HepG2 (cell line): Measurements from ENCODE around the gene OARD1. TPM values are rescaled to one million over a fixed set of nuclear protein-coding genes. Genes with fewer than 3 reads are reported as not detected.

Experiments used
- ATAC-seq: fragments of 200-7000 bp; cut with Tn5 transposase; 3 replicates; pipeline ENCODE4 v1.9.1; 2020; ENCODE audit warnings: mild to moderate bottlenecking, moderate library complexity
- BruUV-seq: library from RNA; stranded (reverse); fragments of 400-500 nt; replicated peaks from 2 replicates; lab custom pipeline; 2021; lab: Mats Ljungman, UMichigan
- CTCF ChIA-PET: fragments of 300-600 bp; formaldehyde crosslinking; extraction: SDS; loops from one replicate; lab custom pipeline; 2021; ENCODE audit warnings: low total read pairs, inconsistent platforms, low intra/inter-chr PET ratio; lab: Yijun Ruan, JAX
- POLR2A ChIA-PET: fragments of 350-600 bp; sonication (Branson Sonifier 250); formaldehyde crosslinking; loops from one replicate; lab custom pipeline; 2020; ENCODE audit warnings: antibody characterized with exemption, inconsistent platforms; lab: Yijun Ruan, JAX
- DNase-seq: peaks from one replicate; pipeline ENCODE4 v3.0.0-alpha.2; 2015; ENCODE audit warnings: low spot score
- FAIRE-seq: peaks from 3 replicates; lab custom pipeline; 2011; peaks lifted over from hg19 to GRCh38; lab: Jason Lieb, UNC
- H2AFZ ChIP-seq: one replicate; pipeline ENCODE4 v1.6.1; 2011; ENCODE audit warnings: low read length, inconsistent platforms
- H3K27ac ChIP-seq: fragments of 300-600 bp; 3 replicates; pipeline ENCODE4 v1.8.0; 2011; ENCODE audit warnings: mixed run types, mild to moderate bottlenecking, mixed read lengths, low read length, inconsistent platforms; ENCODE audit not compliant: insufficient read depth; ENCODE audit errors: extremely low read length
- H3K27me3 ChIP-seq, 2 experiments: fragments of 200-600 bp in 1 of 2; 2 replicates in 1 of 2; 3 replicates in 1 of 2; pipeline versions ENCODE4 v1.6.0 to v1.8.0; 2011; ENCODE audit warnings: low read length in 2 of 2, mild to moderate bottlenecking in 2 of 2, moderate library complexity in 2 of 2, inconsistent platforms in 1 of 2; ENCODE audit not compliant: insufficient read depth in 2 of 2, control insufficient read depth in 1 of 2
- H3K36me3 ChIP-seq, 2 experiments: fragments of 200-600 bp in 1 of 2; replicated peaks in 1 of 2; 2 replicates in 1 of 2; 3 replicates in 1 of 2; pipeline versions ENCODE4 v1.5.1 to v1.8.0; 2011; ENCODE audit warnings: low read length in 2 of 2, inconsistent platforms in 1 of 2; ENCODE audit not compliant: insufficient read depth in 2 of 2, control insufficient read depth in 1 of 2
- H3K4me1 ChIP-seq: 2 replicates; pipeline ENCODE4 v1.5.1; 2012; ENCODE audit warnings: low read length, inconsistent platforms; ENCODE audit not compliant: insufficient read depth
- H3K4me2 ChIP-seq: 2 replicates; pipeline ENCODE4 v1.6.0; 2011; ENCODE audit warnings: low read depth, low read length, inconsistent platforms
- H3K4me3 ChIP-seq, 3 experiments: fragments of 200-600 bp in 1 of 3; sonication (generic), shearing (Covaris generic) in 1 of 3; replicated peaks in 1 of 3; 2 replicates each; pipeline ENCODE4 v1.5.1; 2011 to 2016; ENCODE audit warnings: low read length in 3 of 3, inconsistent platforms in 2 of 3, low read depth in 2 of 3, mild to moderate bottlenecking in 2 of 3, control low read depth in 1 of 3, mixed read lengths in 1 of 3; ENCODE audit not compliant: insufficient read depth in 1 of 3
- H3K79me2 ChIP-seq: one replicate; pipeline ENCODE4 v1.6.1; 2011; ENCODE audit warnings: low read length, inconsistent platforms; ENCODE audit not compliant: insufficient read depth
- H3K9ac ChIP-seq: 2 replicates; pipeline ENCODE4 v1.6.0; 2011; ENCODE audit warnings: mild to moderate bottlenecking, low read depth, low read length, inconsistent platforms; ENCODE audit not compliant: insufficient read depth
- H3K9me3 ChIP-seq: 2 replicates; pipeline ENCODE4 v1.5.1; 2012; ENCODE audit warnings: mild to moderate bottlenecking, low read length
- H4K20me1 ChIP-seq: 2 replicates; pipeline ENCODE4 v1.6.0; 2011; ENCODE audit warnings: inconsistent platforms, mild to moderate bottlenecking, low read length, moderate library complexity; ENCODE audit not compliant: insufficient read depth
- CENPT ChIP-seq: sonication (generic); formaldehyde crosslinking; IDR thresholded peaks from 2 replicates; pipeline ENCODE4 v1.8.0; 2022; ENCODE audit warnings: low read depth, mild to moderate bottlenecking, moderate library complexity, missing genetic modification reagents
- E2F2 ChIP-seq: sonication (generic); formaldehyde crosslinking; IDR thresholded peaks from 2 replicates; pipeline ENCODE4 v1.4.0; 2020; ENCODE audit warnings: missing genetic modification reagents, borderline replicate concordance
- HCFC1 ChIP-seq: fragments of 150-350 bp; IDR thresholded peaks from 2 replicates; pipeline ENCODE4 v1.6.1; 2014; ENCODE audit warnings: low read depth, low read length
- KAT2B ChIP-seq: fragments of 150-350 bp; IDR thresholded peaks from 2 replicates; pipeline ENCODE4 v1.6.1; 2014; ENCODE audit warnings: low read depth, low read length, borderline replicate concordance
- KLF6 ChIP-seq: IDR thresholded peaks from 2 replicates; pipeline ENCODE4 v1.8.0; 2016; ENCODE audit warnings: missing biosample characterization, missing genetic modification reagents
- MBD4 ChIP-seq: IDR thresholded peaks from 2 replicates; pipeline ENCODE4 v1.6.1; 2012; ENCODE audit warnings: low read length, inconsistent platforms, borderline replicate concordance
- NAIF1 ChIP-seq: sonication (generic); formaldehyde crosslinking; IDR thresholded peaks from 2 replicates; pipeline ENCODE4 v1.5.0; 2020; ENCODE audit warnings: mild to moderate bottlenecking, missing genetic modification reagents, borderline replicate concordance
- SOX5 ChIP-seq: IDR thresholded peaks from 2 replicates; pipeline ENCODE4 v1.6.1; 2016; ENCODE audit warnings: borderline replicate concordance
- TAF1 ChIP-seq: sonication (generic); formaldehyde crosslinking; IDR thresholded peaks from 2 replicates; pipeline ENCODE4 v1.4.0; 2020; ENCODE audit warnings: missing genetic modification reagents
- TP53 ChIP-seq: sonication (generic); formaldehyde crosslinking; conservative IDR thresholded peaks from 2 replicates; pipeline ENCODE4 v1.4.0; 2020; ENCODE audit warnings: missing genetic modification reagents
- ZFYVE20 ChIP-seq: sonication (generic); formaldehyde crosslinking; IDR thresholded peaks from 2 replicates; pipeline ENCODE4 v1.8.0; 2023; ENCODE audit warnings: low read depth, mild to moderate bottlenecking, moderate library complexity, missing genetic modification reagents, borderline replicate concordance
- ZNF207 ChIP-seq: fragments of 450-650 bp; IDR thresholded peaks from 2 replicates; pipeline ENCODE4 v1.6.1; 2016; ENCODE audit warnings: antibody characterized with exemption, borderline replicate concordance
- ZNF749 ChIP-seq: sonication (generic); formaldehyde crosslinking; IDR thresholded peaks from 2 replicates; pipeline ENCODE4 v1.8.0; 2022; ENCODE audit warnings: mild to moderate bottlenecking, missing genetic modification reagents, moderate library complexity, borderline replicate concordance
- ZSCAN21 ChIP-seq: sonication (generic); formaldehyde crosslinking; IDR thresholded peaks from 2 replicates; pipeline ENCODE4 v1.8.0; 2022; ENCODE audit warnings: mild to moderate bottlenecking, missing genetic modification reagents, moderate library complexity, borderline replicate concordance
- WGBS: methylation state at CpG from one replicate; pipeline ENCODE4 v1.1.6; 2017; ENCODE audit warnings: low lambda C conversion rate; 5-methylcytosine and 5-hydroxymethylcytosine counted together
- in situ Hi-C: cut with HindIII; loops from 2 replicates; pipeline ENCODE4 v1.10.0; 2017; ENCODE audit warnings: low pct_unique_long_range_greater_than_20kb; ENCODE audit not compliant: extremely low pct_ligation_motif_present
- intact Hi-C: fragments of 100-400 bp; cut with micrococcal nuclease; formaldehyde crosslinking; loops from one replicate; pipeline ENCODE4 v1.10.0; 2022; ENCODE audit not compliant: unreplicated experiment
- polyA plus RNA-seq, 8 experiments: library from polyadenylated mRNA; depleted of rRNA in 3 of 8; stranded (reverse) in 7 of 8; unstranded in 1 of 8; fragments of >200 nt; fragmentation: Illumina TruSeq in 4 of 8; extraction: Trizol in 4 of 8; gene quantifications; 2 replicates each; pipeline versions ENCODE4 v1.2.1 to v1.2.3, GENCODE V29; 2011 to 2016; ENCODE audit warnings: low read depth in 4 of 8, missing spikeins in 1 of 8, mixed read lengths in 1 of 8; ENCODE audit not compliant: insufficient read depth in 1 of 8
- total RNA-seq, 5 experiments: library from RNA; depleted of rRNA; stranded (reverse); fragments of >200 nt; fragmentation: Illumina TruSeq; extraction: Trizol; gene quantifications; 2 replicates each; pipeline ENCODE4 v1.2.3, GENCODE V29; 2016; ENCODE audit warnings: low read depth in 1 of 5
- TF ChIP-seq, protein P1 (sequence below): sonication (generic); formaldehyde crosslinking; IDR thresholded peaks from 2 replicates; pipeline ENCODE4 v1.5.0; 2020; ENCODE audit warnings: missing genetic modification reagents
- TF ChIP-seq, protein P2 (sequence below): sonication (generic); formaldehyde crosslinking; IDR thresholded peaks from 2 replicates; pipeline ENCODE4 v1.5.1; 2020; ENCODE audit warnings: missing genetic modification reagents, mild to moderate bottlenecking, borderline replicate concordance
- TF ChIP-seq, protein P3 (sequence below): sonication (generic); formaldehyde crosslinking; IDR thresholded peaks from 2 replicates; pipeline ENCODE4 v1.9.0; 2021; ENCODE audit warnings: missing genetic modification reagents, borderline replicate concordance

Gene OARD1
- total and polyA plus RNA-seq, 2 of the 13 experiments (the other 11 are each of a cell fraction or from before 2014, with no cell fraction given): 18.4 to 49.0 TPM

- peak overlapping the region; percentile 73 for H3K9ac ChIP-seq
- BruUV-seq: TSS peak; percentile 72
- H3K9me3 ChIP-seq: no peaks in the 10 kb centered on the region
- peak overlapping the region; percentile 23 to 64 (median 33); a peak in 4 of 6 replicates for H3K4me3 ChIP-seq
- no peaks in the 10 kb centered on the region for H3K27me3 ChIP-seq
- no peak overlapping the region for H2AFZ ChIP-seq
- FAIRE-seq: peak; percentile 96
- ATAC-seq: peak; percentile 95
- peak overlapping the region; percentile 79 for H3K4me2 ChIP-seq
- H3K79me2 ChIP-seq: no peaks in the 10 kb centered on the region
- ChIA-PET POLR2A (interaction anchor here (0.8 to 4.2 kb wide), 17 partner anchors 10 to 479 kb away, joined by 3 to 59 read pairs (median 10); partner anchors contain the start of genes APOBEC2, NFYA and OARD1), CTCF (interaction anchor here (1.3 to 3.3 kb wide), 3 partner anchors 25 to 145 kb away, joined by 4 to 25 read pairs (median 4); no protein-coding TSS in a partner anchor)
- peak; percentile 98 for DNase-seq
- peak overlapping the region; percentile 94 for H3K27ac ChIP-seq
- in situ Hi-C loops (loop anchor here (25.0 kb wide), 1 partner anchor 703 kb away; no protein-coding TSS in a partner anchor), intact Hi-C loops (loop anchor here (1.0 to 5.0 kb wide), 2 partner anchors 25 to 43 kb away; no protein-coding TSS in a partner anchor)
- H3K4me1 ChIP-seq: peaks cover 79% of the 10 kb centered on the region
- no peaks in the 10 kb centered on the region for H3K36me3 ChIP-seq
- no peaks in the 10 kb centered on the region for H4K20me1 ChIP-seq
- WGBS: 4% methylated on average over 6 of the region's 6 CpGs
- no peak for TF ChIP-seq CENPT
- no peak for TF ChIP-seq ZFYVE20 (CRISPR knock-in tag)
- no peak for TF ChIP-seq ZNF207
- TF ChIP-seq ZSCAN21 (CRISPR knock-in tag): peak; percentile 81; the same call in 1 of the 2 replicates
- TF ChIP-seq NAIF1 (CRISPR knock-in tag): no peak
- TF ChIP-seq HCFC1: no peak
- TF ChIP-seq, protein P1, sequence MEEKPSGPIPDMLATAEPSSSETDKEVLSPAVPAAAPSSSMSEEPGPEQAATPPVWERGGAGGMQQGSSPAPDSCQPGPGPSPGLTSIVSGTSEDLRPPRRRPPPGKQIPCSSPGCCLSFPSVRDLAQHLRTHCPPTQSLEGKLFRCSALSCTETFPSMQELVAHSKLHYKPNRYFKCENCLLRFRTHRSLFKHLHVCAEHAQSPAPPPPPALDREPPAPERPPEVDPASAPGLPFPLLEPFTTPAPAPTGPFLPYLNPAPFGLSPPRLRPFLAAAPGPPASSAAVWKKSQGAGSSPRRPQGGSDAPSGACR: peak; percentile 62; the same call in 1 of the 2 replicates
- TF ChIP-seq, protein P2, sequence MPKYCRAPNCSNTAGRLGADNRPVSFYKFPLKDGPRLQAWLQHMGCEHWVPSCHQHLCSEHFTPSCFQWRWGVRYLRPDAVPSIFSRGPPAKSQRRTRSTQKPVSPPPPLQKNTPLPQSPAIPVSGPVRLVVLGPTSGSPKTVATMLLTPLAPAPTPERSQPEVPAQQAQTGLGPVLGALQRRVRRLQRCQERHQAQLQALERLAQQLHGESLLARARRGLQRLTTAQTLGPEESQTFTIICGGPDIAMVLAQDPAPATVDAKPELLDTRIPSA (CRISPR knock-in tag): no peak
- TF ChIP-seq TAF1 (CRISPR knock-in tag): no peak; the same call in 1 of the 2 replicates
- TF ChIP-seq MBD4: no peak
- no peak for TF ChIP-seq E2F2
- no peak for TF ChIP-seq KLF6 (CRISPR knock-in tag)
- peak; percentile 66; the same call in 1 of the 2 replicates for TF ChIP-seq ZNF749 (CRISPR knock-in tag)
- TF ChIP-seq TP53 (CRISPR knock-in tag): no peak
- no peak for TF ChIP-seq KAT2B
- peak; percentile 84; the same call in 1 of the 2 replicates for TF ChIP-seq SOX5
- TF ChIP-seq, protein P3, sequence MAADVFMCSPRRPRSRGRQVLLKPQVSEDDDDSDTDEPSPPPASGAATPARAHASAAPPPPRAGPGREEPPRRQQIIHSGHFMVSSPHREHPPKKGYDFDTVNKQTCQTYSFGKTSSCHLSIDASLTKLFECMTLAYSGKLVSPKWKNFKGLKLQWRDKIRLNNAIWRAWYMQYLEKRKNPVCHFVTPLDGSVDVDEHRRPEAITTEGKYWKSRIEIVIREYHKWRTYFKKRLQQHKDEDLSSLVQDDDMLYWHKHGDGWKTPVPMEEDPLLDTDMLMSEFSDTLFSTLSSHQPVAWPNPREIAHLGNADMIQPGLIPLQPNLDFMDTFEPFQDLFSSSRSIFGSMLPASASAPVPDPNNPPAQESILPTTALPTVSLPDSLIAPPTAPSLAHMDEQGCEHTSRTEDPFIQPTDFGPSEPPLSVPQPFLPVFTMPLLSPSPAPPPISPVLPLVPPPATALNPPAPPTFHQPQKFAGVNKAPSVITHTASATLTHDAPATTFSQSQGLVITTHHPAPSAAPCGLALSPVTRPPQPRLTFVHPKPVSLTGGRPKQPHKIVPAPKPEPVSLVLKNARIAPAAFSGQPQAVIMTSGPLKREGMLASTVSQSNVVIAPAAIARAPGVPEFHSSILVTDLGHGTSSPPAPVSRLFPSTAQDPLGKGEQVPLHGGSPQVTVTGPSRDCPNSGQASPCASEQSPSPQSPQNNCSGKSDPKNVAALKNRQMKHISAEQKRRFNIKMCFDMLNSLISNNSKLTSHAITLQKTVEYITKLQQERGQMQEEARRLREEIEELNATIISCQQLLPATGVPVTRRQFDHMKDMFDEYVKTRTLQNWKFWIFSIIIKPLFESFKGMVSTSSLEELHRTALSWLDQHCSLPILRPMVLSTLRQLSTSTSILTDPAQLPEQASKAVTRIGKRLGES (CRISPR knock-in tag): no peak
These were observed 31.8 kb downstream of the OARD1 start for GRCh38 chr6:41040101-41040939.
